Bronchial epithelial cell (primary cell): ENCODE results near the gene TCFL5. TPM values are rescaled to one million over a fixed set of nuclear protein-coding genes. Genes with fewer than 3 reads are reported as not detected.
"Not testable (repeated sequence)": the region's sequence is repeated elsewhere in the genome, so short reads cannot be mapped to it uniquely, and the experiment has no call there.

ENCODE experiments used
- DNase-seq: peaks from one replicate; pipeline ENCODE4 v3.0.0-alpha.2; 2010; ENCODE audit warnings: low read depth
- FAIRE-seq: peaks from 2 replicates; lab custom pipeline; 2011; peaks lifted over from hg19 to GRCh38; lab: Jason Lieb, UNC
- H3K27me3 ChIP-seq: 2 replicates; pipeline ENCODE4 v1.5.1; 2011; ENCODE audit warnings: low read length; ENCODE audit not compliant: control insufficient read depth, insufficient read depth
- H3K36me3 ChIP-seq: 2 replicates; pipeline ENCODE4 v1.5.1; 2011; ENCODE audit warnings: low read length; ENCODE audit not compliant: control insufficient read depth, insufficient read depth
- H3K4me3 ChIP-seq: 2 replicates; pipeline ENCODE4 v1.5.1; 2011; ENCODE audit warnings: mild to moderate bottlenecking, low read depth, low read length, control low read depth
- total RNA-seq: library from RNA; depleted of rRNA; stranded (reverse); fragments of >200 nt; gene quantifications from 2 replicates; pipeline ENCODE4 v1.2.1, GENCODE V29; 2014
- TF ChIP-seq, protein P1 (sequence below): IDR thresholded peaks from 2 replicates; pipeline ENCODE4 v1.5.1; 2011; ENCODE audit warnings: mild to moderate bottlenecking, moderate library complexity, low read length, control low read depth, inconsistent platforms; ENCODE audit not compliant: insufficient read depth, severe bottlenecking

TCFL5 gene
- total RNA-seq, 1 donor from 2014 or later: 14.5 TPM

DNA sequence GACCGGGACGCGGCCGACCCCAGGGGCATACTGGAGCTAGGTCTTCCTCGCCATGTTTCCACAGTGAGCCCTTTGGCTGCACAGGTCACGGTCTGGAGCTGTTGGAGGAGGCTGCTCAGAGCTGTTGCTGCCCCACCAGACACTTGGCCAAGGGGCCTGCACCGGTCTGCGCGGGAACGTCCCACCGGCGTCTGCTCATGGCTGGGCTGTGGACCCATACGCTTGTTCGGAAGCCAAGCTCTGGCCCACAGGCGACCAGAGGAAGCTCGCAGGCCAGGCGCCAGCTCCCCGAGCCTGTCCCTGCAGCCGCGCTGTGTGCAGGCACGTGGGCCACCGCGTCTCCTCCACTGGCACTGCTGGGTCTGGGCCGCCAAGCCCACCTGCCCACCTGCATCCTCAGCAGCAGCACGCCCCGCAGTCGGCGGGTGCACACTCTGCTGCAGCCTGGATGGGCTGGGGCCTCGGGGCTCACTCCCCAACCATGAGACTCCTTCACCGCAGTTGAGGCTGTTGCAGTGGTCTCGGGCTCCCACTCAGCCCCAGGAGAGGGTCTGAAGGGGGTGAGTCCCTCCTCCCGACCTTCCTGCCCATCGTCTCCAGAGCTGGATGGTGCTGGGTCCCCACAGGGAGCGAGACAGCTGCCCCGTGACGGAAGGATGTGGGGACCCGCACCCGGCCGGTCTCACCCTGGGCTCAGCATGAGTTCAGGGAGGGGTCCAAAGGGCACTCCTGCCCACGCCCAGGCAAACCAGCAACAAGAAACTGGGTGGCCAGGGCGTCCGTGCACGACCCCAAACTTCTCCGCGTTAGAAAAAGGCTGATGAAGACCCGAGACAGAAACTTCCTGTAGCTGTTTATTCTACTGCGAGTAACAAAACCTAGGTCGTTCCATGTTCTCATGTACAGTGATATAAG, 15.5 kb upstream of the TCFL5 start:
- FAIRE-seq (no peak), DNase-seq (no peak)

DNA sequence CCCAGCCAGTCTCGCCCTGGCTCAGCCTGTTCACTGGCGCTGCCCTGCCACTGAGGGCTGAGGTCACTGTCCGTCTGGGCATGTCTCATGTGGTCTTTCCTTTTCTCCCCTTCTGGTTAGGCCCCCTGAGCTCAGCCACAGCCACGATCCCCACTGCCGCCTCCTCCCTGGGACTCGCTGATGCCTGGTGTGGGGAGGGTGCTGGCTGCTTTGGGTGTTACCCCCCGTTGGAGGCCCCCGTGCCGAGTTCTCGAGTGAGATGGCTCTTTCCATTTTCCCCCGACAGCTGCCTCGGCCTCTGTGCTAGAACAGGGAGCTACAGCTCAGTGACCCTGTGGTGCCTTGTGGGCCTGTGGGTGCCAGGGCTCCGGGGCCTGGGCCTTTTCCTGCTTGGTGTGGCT, 14.9 kb upstream of the TCFL5 start:
- DNase-seq: no peak
- TF ChIP-seq, protein P1, sequence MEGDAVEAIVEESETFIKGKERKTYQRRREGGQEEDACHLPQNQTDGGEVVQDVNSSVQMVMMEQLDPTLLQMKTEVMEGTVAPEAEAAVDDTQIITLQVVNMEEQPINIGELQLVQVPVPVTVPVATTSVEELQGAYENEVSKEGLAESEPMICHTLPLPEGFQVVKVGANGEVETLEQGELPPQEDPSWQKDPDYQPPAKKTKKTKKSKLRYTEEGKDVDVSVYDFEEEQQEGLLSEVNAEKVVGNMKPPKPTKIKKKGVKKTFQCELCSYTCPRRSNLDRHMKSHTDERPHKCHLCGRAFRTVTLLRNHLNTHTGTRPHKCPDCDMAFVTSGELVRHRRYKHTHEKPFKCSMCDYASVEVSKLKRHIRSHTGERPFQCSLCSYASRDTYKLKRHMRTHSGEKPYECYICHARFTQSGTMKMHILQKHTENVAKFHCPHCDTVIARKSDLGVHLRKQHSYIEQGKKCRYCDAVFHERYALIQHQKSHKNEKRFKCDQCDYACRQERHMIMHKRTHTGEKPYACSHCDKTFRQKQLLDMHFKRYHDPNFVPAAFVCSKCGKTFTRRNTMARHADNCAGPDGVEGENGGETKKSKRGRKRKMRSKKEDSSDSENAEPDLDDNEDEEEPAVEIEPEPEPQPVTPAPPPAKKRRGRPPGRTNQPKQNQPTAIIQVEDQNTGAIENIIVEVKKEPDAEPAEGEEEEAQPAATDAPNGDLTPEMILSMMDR: no peak
- peaks cover 2% of the 10 kb centered on the region for H3K36me3 ChIP-seq
- H3K27me3 ChIP-seq: no peaks in the 10 kb centered on the region
- FAIRE-seq: no peak
- H3K4me3 ChIP-seq: no peak overlapping the region

More for the DNA sequence above, 15.5 kb upstream of the TCFL5 start:
- Histone ChIP-seq H3K27me3 (no peaks in the 10 kb centered on the region), H3K36me3 (peaks cover 2% of the 10 kb centered on the region), H3K4me3 (no peak overlapping the region)
- TF ChIP-seq, protein P1: no peak

DNA sequence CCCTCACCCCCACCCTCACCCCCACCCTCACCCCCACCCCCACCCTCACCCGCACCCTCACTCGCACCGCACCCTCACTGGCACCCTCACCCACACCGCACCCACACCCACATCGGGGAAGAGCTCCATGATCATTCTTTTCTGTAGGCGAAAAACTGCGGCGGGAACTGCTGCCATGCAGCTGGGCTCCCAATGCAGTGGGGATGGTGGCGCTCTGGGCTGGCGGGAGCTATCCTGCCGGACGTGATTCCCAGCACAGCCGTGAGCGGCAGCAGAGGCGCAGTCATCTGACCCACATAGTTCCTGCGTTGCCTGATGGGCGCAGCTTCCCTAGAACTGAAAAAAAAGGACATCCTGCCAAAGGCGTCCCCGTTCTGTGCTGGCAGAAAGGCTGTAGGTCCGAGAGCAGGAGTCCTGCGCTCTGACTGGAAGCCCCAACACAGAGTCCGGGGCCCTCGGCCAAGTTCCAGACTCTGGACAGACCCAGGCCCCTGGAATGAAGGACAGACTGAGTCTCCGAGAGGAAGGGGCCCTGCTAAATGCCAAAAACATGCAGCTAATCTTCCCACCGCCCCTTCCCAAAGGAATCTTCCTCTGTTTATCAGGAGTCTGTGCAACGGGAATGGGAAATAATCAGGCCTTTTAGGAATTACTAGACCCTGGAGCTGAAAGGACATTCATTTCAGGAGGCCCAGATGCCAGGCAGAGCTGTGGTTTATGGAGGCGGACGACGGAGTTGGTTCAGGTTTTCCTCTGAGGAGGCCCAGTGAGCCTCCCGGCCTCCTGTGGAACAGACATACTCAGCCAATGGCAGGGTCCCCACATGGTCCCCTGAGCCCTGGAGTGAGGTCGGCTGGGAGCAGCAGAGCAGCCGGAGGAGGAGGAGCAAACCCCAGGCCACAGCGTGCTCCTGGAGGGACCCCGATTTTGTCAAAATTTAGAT, 14.1 kb upstream of the TCFL5 start:
- Histone ChIP-seq H3K4me3 (no peak overlapping the region), H3K36me3 (no peaks in the 10 kb centered on the region), H3K27me3 (no peaks in the 10 kb centered on the region)
- TF ChIP-seq, protein P1: peak; percentile 30
- DNase-seq: peak; percentile 42
- no peak for FAIRE-seq

DNA sequence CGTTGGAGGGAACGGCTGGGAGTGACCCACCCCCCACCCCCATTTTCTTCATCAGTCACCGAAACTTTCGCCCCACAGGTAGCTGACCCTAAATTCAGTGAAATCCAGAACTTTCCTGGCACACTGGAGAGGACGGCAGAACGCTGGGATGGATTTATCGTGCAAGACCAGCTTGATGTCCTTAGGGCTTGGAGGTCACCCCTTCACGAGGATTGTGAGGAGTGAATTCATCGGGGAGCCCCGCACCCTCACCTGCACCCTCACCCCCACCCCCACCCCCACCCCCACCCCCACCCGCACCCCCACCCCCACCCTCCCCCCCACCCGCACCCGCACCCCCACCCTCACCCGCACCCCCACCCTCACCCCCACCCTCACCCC, 13.3 kb upstream of the TCFL5 start:
- Histone ChIP-seq H3K27me3 (no peaks in the 10 kb centered on the region), H3K4me3 (no peak overlapping the region), H3K36me3 (no peaks in the 10 kb centered on the region)
- TF ChIP-seq, protein P1: no peak
- DNase-seq (no peak), FAIRE-seq (no peak)

DNA sequence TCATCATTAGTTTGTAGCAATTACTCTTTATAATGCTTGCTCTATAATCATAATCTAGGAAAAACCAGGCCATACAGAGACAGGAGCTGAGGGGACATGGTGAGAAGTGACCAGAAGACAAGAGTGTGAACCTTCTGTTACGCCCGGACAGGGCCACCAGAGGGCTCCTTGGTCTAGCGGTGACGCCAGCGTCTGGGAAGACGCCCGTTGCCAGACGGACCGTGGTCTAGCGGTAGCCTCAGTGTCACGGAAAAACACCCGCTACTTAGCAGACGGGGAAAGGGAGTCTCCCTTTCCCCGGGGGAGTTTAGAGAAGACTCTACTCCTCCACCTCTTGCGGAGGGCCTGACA, 12.0 kb upstream of the TCFL5 start:
- not testable (repeated sequence) for H3K27me3 ChIP-seq, H3K4me3 ChIP-seq, FAIRE-seq, DNase-seq, H3K36me3 ChIP-seq
- TF ChIP-seq, protein P1: peak; percentile 48
